Activated T-helper 1 cell treated with anti-CD3 and anti-CD28 coated beads, Interleukin-12 subunit alpha, Interleukin-12 subunit beta, Interleukin-2, Interleukin-4 antibody, amounts not matched to agents 30 ng/mL and 10 ng/mL and 1 ng/mL, durations not matched to agents 14 hours and 24 hours and 36 hours (primary cell): ENCODE data around the gene ALS2CL. TPM values are rescaled to one million over a fixed set of nuclear protein-coding genes. Genes with fewer than 3 reads are reported as not detected.
A peak's percentile ranks its signal among the peaks of the same experiment; 100 is the strongest.

Experiments
- DNase-seq: peaks from one replicate; pipeline ENCODE4 v3.0.0; 2021; ENCODE audit warnings: low spot score
- H3K27ac Mint-ChIP-seq: one replicate; pipeline ENCODE4 v1.8.0; 2021; ENCODE audit warnings: mild to moderate bottlenecking, mixed read lengths
- H3K27me3 Mint-ChIP-seq: one replicate; pipeline ENCODE4 v1.8.0; 2022; ENCODE audit warnings: mild to moderate bottlenecking, moderate library complexity, mixed read lengths; ENCODE audit not compliant: insufficient read depth
- H3K36me3 Mint-ChIP-seq: one replicate; pipeline ENCODE4 v1.8.0; 2021; ENCODE audit warnings: low read depth, mixed read lengths
- H3K4me1 Mint-ChIP-seq: one replicate; pipeline ENCODE4 v1.8.0; 2021; ENCODE audit warnings: low read depth, mixed read lengths
- H3K4me3 Mint-ChIP-seq: one replicate; pipeline ENCODE4 v1.8.0; 2021; ENCODE audit warnings: mild to moderate bottlenecking, moderate library complexity, mixed read lengths
- H3K9me3 Mint-ChIP-seq: one replicate; pipeline ENCODE4 v1.8.0; 2021; ENCODE audit warnings: mixed read lengths
- intact Hi-C: fragments of 100-400 bp; cut with micrococcal nuclease; formaldehyde crosslinking; loops from one replicate; pipeline ENCODE4 v1.15.1; 2024
- total RNA-seq: library from RNA; stranded (reverse); gene quantifications from 2 replicates; pipeline ENCODE4 v1.2.3, GENCODE V29; 2022

ALS2CL gene
- total RNA-seq, 1 donor from 2014 or later: 0.10 TPM

- DNase-seq: no peak
- Mint-ChIP-seq H3K27me3 (no peaks in the 10 kb centered on the region), H3K4me1 (no peaks in the 10 kb centered on the region), H3K4me3 (no peak overlapping the region), H3K27ac (no peak overlapping the region), H3K9me3 (no peaks in the 10 kb centered on the region), H3K36me3 (no peaks in the 10 kb centered on the region)
- intact Hi-C loops: no loop called here
Observed at GRCh38 chr3:46667061-46667621, 26.3 kb downstream of the ALS2CL start.

- Mint-ChIP-seq H3K4me1 (no peaks in the 10 kb centered on the region), H3K36me3 (no peaks in the 10 kb centered on the region), H3K27me3 (no peaks in the 10 kb centered on the region), H3K9me3 (no peaks in the 10 kb centered on the region), H3K27ac (no peak overlapping the region), H3K4me3 (no peak overlapping the region)
- intact Hi-C loops: no loop called here
- DNase-seq: no peak
Observed at GRCh38 chr3:46666453-46666845, 27.0 kb downstream of the ALS2CL start.

DNA sequence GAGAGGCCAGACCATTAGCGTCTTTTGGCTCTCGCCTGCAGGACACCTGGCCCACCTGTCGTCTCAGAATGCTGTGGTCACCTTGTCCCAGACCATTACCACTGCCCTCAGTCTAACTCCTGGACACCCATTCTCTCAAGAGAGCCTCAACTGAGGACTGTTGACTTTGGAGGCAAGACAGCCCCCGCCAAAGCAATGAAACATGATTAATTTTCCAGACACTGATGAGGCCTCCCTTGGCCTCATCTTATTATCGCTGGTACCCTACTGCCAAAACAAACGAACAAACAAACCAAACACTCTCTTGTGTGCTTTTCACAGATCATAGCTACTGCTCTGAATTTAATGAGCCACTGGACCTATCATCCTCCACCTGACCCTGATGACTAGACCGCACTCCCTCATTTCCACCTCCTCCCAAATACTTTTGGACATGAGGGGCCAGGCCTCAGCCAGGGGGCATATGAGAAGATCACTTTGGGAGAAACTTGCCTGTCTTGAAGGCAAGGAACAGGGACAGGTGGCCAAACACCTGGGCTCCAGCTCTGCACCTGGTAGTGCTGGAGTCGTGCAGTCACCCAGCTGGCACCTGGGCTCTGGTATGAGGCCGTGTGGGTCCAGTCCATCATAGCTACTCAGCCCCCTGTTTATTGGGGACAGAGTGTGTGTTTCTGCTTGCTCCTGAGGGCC is 27.6 kb downstream of the ALS2CL start:
- H3K27me3 Mint-ChIP-seq: no peaks in the 10 kb centered on the region
- intact Hi-C loops: no loop called here
- no peak overlapping the region for H3K4me3 Mint-ChIP-seq
- no peaks in the 10 kb centered on the region for H3K9me3 Mint-ChIP-seq
- DNase-seq: no peak
- no peak overlapping the region for H3K27ac Mint-ChIP-seq
- H3K36me3 Mint-ChIP-seq: no peaks in the 10 kb centered on the region
- H3K4me1 Mint-ChIP-seq: no peaks in the 10 kb centered on the region

- DNase-seq: no peak
- no peak overlapping the region for H3K27ac Mint-ChIP-seq
- H3K4me3 Mint-ChIP-seq: no peak overlapping the region
- H3K27me3 Mint-ChIP-seq: no peaks in the 10 kb centered on the region
- H3K9me3 Mint-ChIP-seq: no peaks in the 10 kb centered on the region
- intact Hi-C loops: no loop called here
- no peaks in the 10 kb centered on the region for H3K4me1 Mint-ChIP-seq
- H3K36me3 Mint-ChIP-seq: no peaks in the 10 kb centered on the region
Observed at GRCh38 chr3:46664971-46665762, 28.3 kb downstream of the ALS2CL start.

DNA sequence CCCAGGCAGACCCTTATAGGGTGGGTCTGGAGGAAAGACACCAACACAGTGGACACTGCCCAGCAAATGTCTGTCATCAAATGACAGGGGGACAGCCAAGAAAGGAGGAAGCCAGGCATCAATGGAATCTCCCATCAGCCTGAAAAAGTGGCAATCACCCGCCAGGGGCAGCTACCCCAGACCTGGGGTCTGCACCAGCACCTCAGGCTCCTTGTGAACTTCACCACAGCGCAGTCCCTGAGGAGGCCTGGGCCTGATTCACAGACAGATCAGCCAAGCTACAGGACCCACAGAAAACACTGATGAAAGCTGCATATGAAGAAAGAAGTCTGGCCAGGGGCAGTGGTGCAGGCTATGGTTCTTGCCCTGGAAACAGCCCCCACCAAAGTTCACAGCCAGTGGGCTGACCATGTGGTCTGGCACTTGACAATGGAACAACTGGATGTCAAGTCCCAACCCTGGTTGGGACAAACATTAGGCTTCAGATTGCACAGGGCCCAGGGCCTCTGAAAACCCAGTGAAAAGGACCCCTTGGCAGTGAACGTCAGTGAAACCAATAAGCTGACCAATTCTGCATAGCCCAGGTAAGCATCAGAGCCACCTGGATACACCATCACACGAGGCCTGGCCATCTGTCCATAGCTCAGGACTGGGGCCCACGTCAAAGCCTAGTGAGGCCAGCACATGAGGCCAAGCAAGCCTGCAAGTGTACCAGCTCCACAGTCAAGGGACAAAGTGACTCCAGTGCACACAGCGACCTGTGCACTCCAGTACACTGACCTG is 29.1 kb downstream of the ALS2CL start:
- Mint-ChIP-seq H3K4me1 (no peaks in the 10 kb centered on the region), H3K9me3 (no peaks in the 10 kb centered on the region), H3K36me3 (no peaks in the 10 kb centered on the region), H3K27ac (no peak overlapping the region), H3K27me3 (no peaks in the 10 kb centered on the region), H3K4me3 (no peak overlapping the region)
- intact Hi-C loops: no loop called here
- no peak for DNase-seq

DNA sequence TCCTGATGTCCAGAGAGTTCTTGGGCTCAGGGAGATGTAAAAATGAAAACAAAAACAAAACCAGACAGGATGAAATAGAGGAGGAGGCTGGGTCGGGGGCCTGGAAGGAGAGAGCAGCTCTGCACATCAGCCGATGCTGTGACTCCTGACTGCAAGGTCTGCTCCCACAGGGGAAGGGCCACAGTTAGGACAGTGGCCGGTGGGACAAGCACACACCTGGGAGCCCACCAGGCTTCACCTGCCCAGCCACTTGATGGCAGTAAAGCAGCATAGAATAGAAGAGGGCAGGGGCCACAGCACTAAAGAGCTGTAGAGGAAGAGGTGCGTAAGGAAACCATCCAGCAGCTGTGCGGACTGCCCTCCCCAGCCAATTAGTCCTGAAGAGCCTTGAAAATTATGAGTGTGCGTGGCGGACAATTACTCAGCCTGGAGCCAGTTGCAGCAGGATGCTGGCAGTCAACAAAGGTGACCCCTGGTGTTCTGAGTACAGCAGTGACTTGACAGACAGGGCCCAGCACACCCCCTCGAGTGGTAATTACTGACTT is 29.8 kb downstream of the ALS2CL start:
- no peak overlapping the region for H3K4me3 Mint-ChIP-seq
- no peaks in the 10 kb centered on the region for H3K4me1 Mint-ChIP-seq
- no peak for DNase-seq
- no peaks in the 10 kb centered on the region for H3K9me3 Mint-ChIP-seq
- H3K36me3 Mint-ChIP-seq: no peaks in the 10 kb centered on the region
- H3K27ac Mint-ChIP-seq: no peak overlapping the region
- H3K27me3 Mint-ChIP-seq: no peaks in the 10 kb centered on the region
- intact Hi-C loops: no loop called here

DNA sequence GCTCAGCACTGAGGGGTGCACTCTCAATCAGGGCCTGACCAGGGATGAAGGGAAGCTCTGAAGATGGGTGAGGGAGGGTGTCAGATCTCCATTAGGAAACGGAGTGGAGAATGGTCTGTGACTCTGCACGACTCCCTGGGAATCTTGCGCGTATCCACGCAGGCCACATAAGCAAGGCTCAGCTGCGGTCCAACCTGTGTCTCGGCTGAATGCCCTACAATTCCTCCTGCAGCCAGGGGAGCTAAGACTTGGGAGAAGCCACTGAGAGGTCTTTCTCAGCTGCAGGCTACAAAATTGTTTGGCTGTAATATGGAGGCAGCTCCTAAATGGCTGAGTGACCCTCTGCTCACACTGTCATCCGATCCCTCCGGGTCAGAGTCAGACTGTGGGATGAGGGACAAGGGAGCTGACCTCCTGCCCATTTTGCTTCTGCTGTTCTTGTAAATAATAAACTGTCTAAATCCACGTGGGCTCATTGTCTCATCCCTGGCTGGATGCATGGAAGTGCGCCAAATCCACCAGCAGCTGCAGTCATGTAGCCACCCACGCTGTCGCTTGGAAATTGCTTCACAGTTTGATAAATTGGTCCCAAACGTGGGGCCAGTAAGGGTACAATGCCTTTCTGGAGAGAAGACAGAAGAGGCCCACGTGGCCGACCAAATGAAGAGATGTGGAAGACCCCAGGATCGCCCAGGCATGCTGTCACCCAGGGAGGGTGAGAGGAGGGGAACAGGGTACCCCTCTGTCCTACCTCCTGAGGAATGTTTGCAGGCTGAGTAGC is 30.5 kb downstream of the ALS2CL start:
- intact Hi-C loops: no loop called here
- Mint-ChIP-seq H3K4me1 (no peaks in the 10 kb centered on the region), H3K27ac (no peak overlapping the region), H3K9me3 (no peaks in the 10 kb centered on the region), H3K27me3 (no peaks in the 10 kb centered on the region), H3K36me3 (no peaks in the 10 kb centered on the region), H3K4me3 (no peak overlapping the region)
- no peak for DNase-seq

DNA sequence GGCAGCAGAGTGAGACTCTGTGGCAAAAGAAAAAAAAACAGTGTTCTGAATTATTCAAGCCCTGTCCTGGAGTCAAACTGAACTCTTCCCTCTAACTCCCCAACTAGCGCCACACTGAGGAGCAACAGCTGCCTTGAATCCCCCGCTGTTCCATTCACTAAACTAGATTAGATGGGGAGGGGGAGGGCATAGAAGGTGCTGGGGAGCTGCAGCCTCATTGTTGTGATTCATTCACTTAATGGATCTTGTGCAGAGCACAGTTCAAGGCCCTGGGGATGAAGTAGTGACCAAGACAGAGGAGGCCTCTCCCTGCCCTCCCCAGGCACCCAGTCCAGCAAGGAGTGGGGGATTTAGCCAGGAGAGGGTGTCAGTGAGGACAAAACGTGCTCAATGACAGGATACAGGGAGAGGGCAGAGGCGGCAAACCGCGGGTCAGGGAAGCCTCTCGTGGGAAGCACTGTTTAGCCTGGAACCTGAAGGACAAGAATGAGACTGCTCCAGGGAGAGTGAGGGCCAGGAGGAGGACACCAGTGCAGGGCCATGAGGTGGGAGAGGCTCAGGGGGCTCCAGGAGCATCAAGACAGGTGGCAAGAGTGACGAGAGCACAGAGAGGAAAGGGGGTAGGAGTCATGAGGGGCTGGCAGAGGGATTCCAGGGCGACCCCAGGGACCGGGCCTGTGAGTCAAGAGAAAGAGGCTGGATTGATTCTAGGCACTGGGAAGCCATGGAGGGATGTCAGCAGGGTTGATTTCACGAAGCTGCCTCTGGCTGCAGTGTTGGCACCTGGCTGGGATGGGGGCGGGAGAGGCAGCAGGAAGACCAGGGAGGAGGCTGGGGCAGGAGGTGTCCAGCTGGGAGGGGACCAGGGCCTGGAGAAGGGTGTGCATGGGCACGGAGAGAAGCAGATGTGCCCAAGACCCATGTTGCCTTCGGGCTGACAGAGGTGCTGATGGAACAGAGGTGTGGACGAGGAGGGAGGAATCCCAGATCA is 31.4 kb downstream of the ALS2CL start:
- Mint-ChIP-seq H3K4me3 (no peak overlapping the region), H3K9me3 (no peaks in the 10 kb centered on the region), H3K27me3 (no peaks in the 10 kb centered on the region), H3K27ac (peak overlapping the region; percentile 7), H3K36me3 (no peaks in the 10 kb centered on the region), H3K4me1 (no peaks in the 10 kb centered on the region)
- DNase-seq: no peak
- intact Hi-C loops: no loop called here

- no peak overlapping the region for H3K4me3 Mint-ChIP-seq
- H3K27me3 Mint-ChIP-seq: peaks cover under 1% of the 10 kb centered on the region
Observed at GRCh38 chr3:46660543-46661523, 32.6 kb downstream of the ALS2CL start.

GRCh38 chr3:46660003-46660402 is 33.5 kb downstream of the ALS2CL start:
- H3K4me3 Mint-ChIP-seq: no peak overlapping the region
- no peak for DNase-seq
- intact Hi-C loops: no loop called here

More at GRCh38 chr3:46660543-46661523, 32.6 kb downstream of the ALS2CL start:
- no peaks in the 10 kb centered on the region for H3K9me3 Mint-ChIP-seq
- no peaks in the 10 kb centered on the region for H3K4me1 Mint-ChIP-seq
- DNase-seq: no peak
- intact Hi-C loops: no loop called here
- no peak overlapping the region for H3K27ac Mint-ChIP-seq
- no peaks in the 10 kb centered on the region for H3K36me3 Mint-ChIP-seq

More at GRCh38 chr3:46660003-46660402, 33.5 kb downstream of the ALS2CL start:
- Mint-ChIP-seq H3K27me3 (peaks cover 7% of the 10 kb centered on the region), H3K9me3 (no peaks in the 10 kb centered on the region), H3K27ac (no peak overlapping the region), H3K4me1 (no peaks in the 10 kb centered on the region), H3K36me3 (no peaks in the 10 kb centered on the region)
